Measurements from ENCODE around the gene SLC22A6.

DNA sequence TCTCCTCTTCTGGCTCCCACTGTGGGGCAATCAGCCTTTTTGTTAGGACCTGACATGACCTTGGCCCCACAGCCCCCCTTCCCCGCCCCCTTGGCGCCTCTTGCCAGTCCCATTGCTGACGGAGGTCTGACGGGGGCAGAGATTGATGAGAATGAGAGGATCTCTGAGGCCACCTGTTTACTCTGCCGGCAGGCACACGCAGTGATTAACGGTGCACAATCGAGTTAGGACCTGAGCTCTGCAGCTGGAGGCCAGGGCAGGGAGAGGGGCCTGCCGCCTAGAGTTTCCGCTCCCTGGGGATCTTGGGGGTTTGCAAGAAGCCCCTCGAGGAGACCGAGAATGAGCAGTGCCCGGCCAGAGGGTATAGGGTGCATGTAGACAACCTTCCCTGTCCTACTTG is 56.8 kb downstream of the SLC22A6 start:
- TF ChIP-seq, protein P1, sequence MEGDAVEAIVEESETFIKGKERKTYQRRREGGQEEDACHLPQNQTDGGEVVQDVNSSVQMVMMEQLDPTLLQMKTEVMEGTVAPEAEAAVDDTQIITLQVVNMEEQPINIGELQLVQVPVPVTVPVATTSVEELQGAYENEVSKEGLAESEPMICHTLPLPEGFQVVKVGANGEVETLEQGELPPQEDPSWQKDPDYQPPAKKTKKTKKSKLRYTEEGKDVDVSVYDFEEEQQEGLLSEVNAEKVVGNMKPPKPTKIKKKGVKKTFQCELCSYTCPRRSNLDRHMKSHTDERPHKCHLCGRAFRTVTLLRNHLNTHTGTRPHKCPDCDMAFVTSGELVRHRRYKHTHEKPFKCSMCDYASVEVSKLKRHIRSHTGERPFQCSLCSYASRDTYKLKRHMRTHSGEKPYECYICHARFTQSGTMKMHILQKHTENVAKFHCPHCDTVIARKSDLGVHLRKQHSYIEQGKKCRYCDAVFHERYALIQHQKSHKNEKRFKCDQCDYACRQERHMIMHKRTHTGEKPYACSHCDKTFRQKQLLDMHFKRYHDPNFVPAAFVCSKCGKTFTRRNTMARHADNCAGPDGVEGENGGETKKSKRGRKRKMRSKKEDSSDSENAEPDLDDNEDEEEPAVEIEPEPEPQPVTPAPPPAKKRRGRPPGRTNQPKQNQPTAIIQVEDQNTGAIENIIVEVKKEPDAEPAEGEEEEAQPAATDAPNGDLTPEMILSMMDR (IDR thresholded peaks at IDR 0.05): no peak
- TF ChIP-seq POLR2A (IDR thresholded peaks at IDR 0.05): no peak
